ENCODE data around the gene ABHD11.
"Not testable (repeated sequence)": the region's sequence is repeated elsewhere in the genome, so short reads cannot be mapped to it uniquely, and the experiment has no call there.

The ABHD11 gene

GRCh38 chr7:73738612-73739386 is at the start of gene ABHD11:
TSS of gene ABHD11 (minus strand) at chr7:73738802. CDS start at chr7:73738770, 32 bp downstream.
- DNase-seq: peak; percentile 89

GRCh38 chr7:73787786-73788048 is 49.1 kb upstream of the ABHD11 start:
- DNase-seq: not testable (repeated sequence)

GRCh38 chr7:73786588-73786987 is 48.0 kb upstream of the ABHD11 start:
- DNase-seq: no peak

- no peak for DNase-seq
These were observed 40.9 kb upstream of the ABHD11 start for GRCh38 chr7:73779517-73779916.

GRCh38 chr7:73778801-73779389 is 40.3 kb upstream of the ABHD11 start:
- DNase-seq: no peak

GRCh38 chr7:73774923-73775322 is 36.3 kb upstream of the ABHD11 start:
- DNase-seq: no peak

GRCh38 chr7:73773700-73774517 is 35.3 kb upstream of the ABHD11 start:
- no peak for DNase-seq

GRCh38 chr7:73770860-73771670 is 32.5 kb upstream of the ABHD11 start:
- no peak for DNase-seq

GRCh38 chr7:73770002-73770859 is 31.6 kb upstream of the ABHD11 start, which contains the start of gene CLDN3:
TSS of gene CLDN3 (minus strand) at chr7:73770270. CDS start at chr7:73770049, 221 bp downstream.
- peak; percentile 82 for DNase-seq

- DNase-seq: no peak
These were observed 30.9 kb upstream of the ABHD11 start for GRCh38 chr7:73769481-73770001.

GRCh38 chr7:73768641-73769480 is 30.3 kb upstream of the ABHD11 start:
- no peak for DNase-seq

- DNase-seq: no peak
These were observed 28.1 kb upstream of the ABHD11 start for GRCh38 chr7:73766556-73767229.

GRCh38 chr7:73762659-73762999 is 24.0 kb upstream of the ABHD11 start:
- DNase-seq: no peak

GRCh38 chr7:73761854-73762658 is 23.5 kb upstream of the ABHD11 start:
- DNase-seq: no peak

- DNase-seq: no peak
These were observed 20.1 kb upstream of the ABHD11 start for GRCh38 chr7:73758581-73759138.

- no peak for DNase-seq
These were observed 11.6 kb upstream of the ABHD11 start for GRCh38 chr7:73749931-73750776.

- peak; percentile 11 for DNase-seq
These were observed 7.8 kb upstream of the ABHD11 start for GRCh38 chr7:73746378-73746777.
